GM23338 (cell line): ENCODE data around the gene DTYMK. TPM values are rescaled to one million over a fixed set of nuclear protein-coding genes. Genes with fewer than 3 reads are reported as not detected.

ENCODE experiments used
- ATAC-seq: fragments of 200-7000 bp; cut with Tn5 transposase; 3 replicates; pipeline ENCODE4 v1.9.1; 2020
- DNase-seq: peaks from one replicate; pipeline ENCODE4 v3.0.0-alpha.2; 2015; ENCODE audit warnings: low spot score
- H2AFZ ChIP-seq: fragments of 200-600 bp; sonication (generic); 2 replicates; pipeline ENCODE4 v1.8.0; 2016; ENCODE audit warnings: antibody characterized with exemption, mild to moderate bottlenecking, moderate library complexity
- H3F3A ChIP-seq: fragments of 200-600 bp; sonication (generic); replicated peaks from 2 replicates; pipeline ENCODE4 v1.8.0; 2017; ENCODE audit warnings: antibody characterized with exemption, mixed run types, low read depth
- H3K27ac ChIP-seq: fragments of 200-600 bp; sonication (generic); 2 replicates; pipeline ENCODE4 v1.6.1; 2016; ENCODE audit warnings: low read depth
- H3K27me3 ChIP-seq: fragments of 200-600 bp; sonication (generic); 2 replicates; pipeline ENCODE4 v1.8.0; 2016; ENCODE audit warnings: mild to moderate bottlenecking, mixed run types, moderate library complexity; ENCODE audit not compliant: insufficient read depth
- H3K36me3 ChIP-seq: fragments of 200-600 bp; sonication (generic); 2 replicates; pipeline ENCODE4 v1.8.0; 2016; ENCODE audit warnings: mild to moderate bottlenecking; ENCODE audit not compliant: insufficient read depth
- H3K4me1 ChIP-seq: fragments of 200-600 bp; sonication (generic); 2 replicates; pipeline ENCODE4 v1.8.0; 2016; ENCODE audit warnings: mild to moderate bottlenecking, moderate library complexity; ENCODE audit not compliant: insufficient read depth
- H3K4me2 ChIP-seq: fragments of 200-600 bp; sonication (generic); 2 replicates; pipeline ENCODE4 v1.7.1; 2017; ENCODE audit warnings: mixed run types
- H3K4me3 ChIP-seq: fragments of 200-600 bp; sonication (generic); 2 replicates; pipeline ENCODE4 v1.6.1; 2016; ENCODE audit warnings: mixed run types
- H3K79me2 ChIP-seq: fragments of 200-600 bp; sonication (generic); replicated peaks from 2 replicates; pipeline ENCODE4 v1.8.0; 2017; ENCODE audit warnings: mild to moderate bottlenecking; ENCODE audit not compliant: insufficient read depth
- H3K9me2 ChIP-seq: fragments of 200-600 bp; sonication (generic); 2 replicates; pipeline ENCODE4 v1.8.0; 2017; ENCODE audit not compliant: insufficient read depth
- H4K20me1 ChIP-seq: fragments of 200-600 bp; sonication (generic); replicated peaks from 2 replicates; pipeline ENCODE4 v1.8.0; 2017; ENCODE audit warnings: mild to moderate bottlenecking; ENCODE audit not compliant: insufficient read depth
- H3K27ac Mint-ChIP-seq: 2 replicates; pipeline ENCODE4 v1.8.0; 2020; ENCODE audit warnings: inconsistent platforms, mild to moderate bottlenecking, moderate library complexity, mixed read lengths
- H3K27me3 Mint-ChIP-seq: 3 replicates; pipeline ENCODE4 v1.8.0; 2022; ENCODE audit warnings: low read depth, mild to moderate bottlenecking, moderate library complexity, mixed read lengths, inconsistent platforms; ENCODE audit not compliant: insufficient read depth, poor library complexity
- H3K36me3 Mint-ChIP-seq: 3 replicates; pipeline ENCODE4 v1.8.0; 2021; ENCODE audit warnings: low read depth, mild to moderate bottlenecking, inconsistent platforms, moderate library complexity, mixed read lengths
- H3K4me1 Mint-ChIP-seq: 3 replicates; pipeline ENCODE4 v1.8.0; 2020; ENCODE audit warnings: mild to moderate bottlenecking, inconsistent platforms, mixed read lengths
- H3K4me3 Mint-ChIP-seq: 3 replicates; pipeline ENCODE4 v1.8.0; 2021; ENCODE audit warnings: moderate library complexity, mild to moderate bottlenecking, inconsistent platforms, mixed read lengths
- H3K9me3 Mint-ChIP-seq: 3 replicates; pipeline ENCODE4 v1.8.0; 2020; ENCODE audit warnings: moderate library complexity, mild to moderate bottlenecking, inconsistent platforms, mixed read lengths
- CREB1 ChIP-seq: fragments of 250-450 bp; sonication (Bioruptor Pico); IDR thresholded peaks from 2 replicates; pipeline ENCODE4 v1.5.0; 2020; ENCODE audit warnings: low read depth, mild to moderate bottlenecking, moderate library complexity
- EZH2 ChIP-seq: fragments of 200-600 bp; sonication (generic); IDR thresholded peaks from one replicate; pipeline ENCODE4 v1.8.0; 2017; ENCODE audit warnings: antibody characterized with exemption, mild to moderate bottlenecking, low read depth; ENCODE audit not compliant: unreplicated experiment
- NANOG ChIP-seq: IDR thresholded peaks from 2 replicates; pipeline ENCODE4 v1.6.1; 2016; ENCODE audit warnings: antibody characterized with exemption, borderline replicate concordance
- POLR2AphosphoS5 ChIP-seq: IDR thresholded peaks from 2 replicates; pipeline ENCODE4 v1.6.1; 2016; ENCODE audit warnings: antibody characterized with exemption, low read depth
- ZNF462 ChIP-seq: fragments of 250-450 bp; sonication (Bioruptor Pico); IDR thresholded peaks from 2 replicates; pipeline ENCODE4 v1.5.0; 2020; ENCODE audit warnings: mild to moderate bottlenecking, moderate library complexity
- polyA plus RNA-seq: library from polyadenylated mRNA; unstranded; fragments of >200 nt; fragmentation: Nextera tagmentation; extraction: Ambion mirVana; gene quantifications from 2 replicates; pipeline ENCODE4 v1.2.1, GENCODE V29; 2016
- total RNA-seq: library from RNA; depleted of rRNA; stranded (reverse); fragments of >200 nt; shearing (Covaris generic); gene quantifications from 2 replicates; pipeline ENCODE4 v1.2.3, GENCODE V29; 2014
- TF ChIP-seq, protein P1 (sequence below): IDR thresholded peaks from one replicate; pipeline ENCODE4 v1.6.1; 2018; ENCODE audit warnings: antibody characterized with exemption; ENCODE audit not compliant: unreplicated experiment

The DTYMK gene
- total and polyA plus RNA-seq, 2 experiments from 2014 or later = 55.4 to 65.4 TPM

- H3K4me3 Mint-ChIP-seq = no peak overlapping the region
- H3K4me3 ChIP-seq = no peak overlapping the region
- H3F3A ChIP-seq = no peaks in the 10 kb centered on the region
- no peaks in the 10 kb centered on the region for H3K27me3 ChIP-seq
- TF ChIP-seq POLR2AphosphoS5 (no peak), NANOG (no peak), EZH2 (no peak), ZNF462 (CRISPR knock-in tag) (no peak), CREB1 (CRISPR knock-in tag) (no peak)
- TF ChIP-seq, protein P1, sequence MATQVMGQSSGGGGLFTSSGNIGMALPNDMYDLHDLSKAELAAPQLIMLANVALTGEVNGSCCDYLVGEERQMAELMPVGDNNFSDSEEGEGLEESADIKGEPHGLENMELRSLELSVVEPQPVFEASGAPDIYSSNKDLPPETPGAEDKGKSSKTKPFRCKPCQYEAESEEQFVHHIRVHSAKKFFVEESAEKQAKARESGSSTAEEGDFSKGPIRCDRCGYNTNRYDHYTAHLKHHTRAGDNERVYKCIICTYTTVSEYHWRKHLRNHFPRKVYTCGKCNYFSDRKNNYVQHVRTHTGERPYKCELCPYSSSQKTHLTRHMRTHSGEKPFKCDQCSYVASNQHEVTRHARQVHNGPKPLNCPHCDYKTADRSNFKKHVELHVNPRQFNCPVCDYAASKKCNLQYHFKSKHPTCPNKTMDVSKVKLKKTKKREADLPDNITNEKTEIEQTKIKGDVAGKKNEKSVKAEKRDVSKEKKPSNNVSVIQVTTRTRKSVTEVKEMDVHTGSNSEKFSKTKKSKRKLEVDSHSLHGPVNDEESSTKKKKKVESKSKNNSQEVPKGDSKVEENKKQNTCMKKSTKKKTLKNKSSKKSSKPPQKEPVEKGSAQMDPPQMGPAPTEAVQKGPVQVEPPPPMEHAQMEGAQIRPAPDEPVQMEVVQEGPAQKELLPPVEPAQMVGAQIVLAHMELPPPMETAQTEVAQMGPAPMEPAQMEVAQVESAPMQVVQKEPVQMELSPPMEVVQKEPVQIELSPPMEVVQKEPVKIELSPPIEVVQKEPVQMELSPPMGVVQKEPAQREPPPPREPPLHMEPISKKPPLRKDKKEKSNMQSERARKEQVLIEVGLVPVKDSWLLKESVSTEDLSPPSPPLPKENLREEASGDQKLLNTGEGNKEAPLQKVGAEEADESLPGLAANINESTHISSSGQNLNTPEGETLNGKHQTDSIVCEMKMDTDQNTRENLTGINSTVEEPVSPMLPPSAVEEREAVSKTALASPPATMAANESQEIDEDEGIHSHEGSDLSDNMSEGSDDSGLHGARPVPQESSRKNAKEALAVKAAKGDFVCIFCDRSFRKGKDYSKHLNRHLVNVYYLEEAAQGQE = no peak
- H3K9me3 Mint-ChIP-seq = no peaks in the 10 kb centered on the region
- H3K79me2 ChIP-seq = peaks cover 79% of the 10 kb centered on the region
- H3K36me3 Mint-ChIP-seq = peaks cover 37% of the 10 kb centered on the region
- no peak for ATAC-seq
- peaks cover 6% of the 10 kb centered on the region for H3K36me3 ChIP-seq
- H3K4me2 ChIP-seq = no peak overlapping the region
- peaks cover 4% of the 10 kb centered on the region for H3K27me3 Mint-ChIP-seq
- peaks cover 50% of the 10 kb centered on the region for H4K20me1 ChIP-seq
- no peaks in the 10 kb centered on the region for H3K9me2 ChIP-seq
- H3K27ac ChIP-seq = no peak overlapping the region
- no peak for DNase-seq
- peaks cover 19% of the 10 kb centered on the region for H3K4me1 ChIP-seq
- peaks cover 26% of the 10 kb centered on the region for H3K4me1 Mint-ChIP-seq
- H2AFZ ChIP-seq = no peak overlapping the region
- 0 out of 2 replicates have a peak overlapping the region, but pooled peaks have one; percentile 50 for H3K27ac Mint-ChIP-seq
Observed at GRCh38 chr2:241649927-241650326, 36.7 kb downstream of the DTYMK start.
